Neutrophil (primary cell): Measurements from ENCODE around the gene PIP4K2B.

Source experiments
- H3K27ac ChIP-seq: fragments of 200-600 bp; sonication (generic); 2 replicates; pipeline ENCODE4 v1.5.1; 2016; ENCODE audit warnings: mild to moderate bottlenecking, moderate library complexity
- H3K27me3 ChIP-seq: fragments of 200-600 bp; sonication (generic); 2 replicates; pipeline ENCODE4 v1.6.0; 2016; ENCODE audit warnings: mild to moderate bottlenecking
- H3K36me3 ChIP-seq: fragments of 200-600 bp; sonication (generic); 2 replicates; pipeline ENCODE4 v1.5.1; 2017
- H3K4me1 ChIP-seq, 2 experiments: fragments of 200-600 bp in 1 of 2; sonication (generic) in 1 of 2; 1 replicate in 1 of 2; 2 replicates in 1 of 2; pipeline versions ENCODE4 v1.5.1 to v1.6.1; 2013 to 2016; ENCODE audit warnings: low read depth in 1 of 2, low read length in 1 of 2, mild to moderate bottlenecking in 1 of 2, moderate library complexity in 1 of 2; ENCODE audit not compliant: control insufficient read depth in 1 of 2, insufficient read depth in 1 of 2
- H3K4me3 ChIP-seq, 2 experiments: fragments of 200-600 bp in 1 of 2; sonication (generic) in 1 of 2; 1 replicate in 1 of 2; 2 replicates in 1 of 2; pipeline ENCODE4 v1.5.1; 2013 to 2016; ENCODE audit warnings: low read depth in 1 of 2, low read length in 1 of 2, mild to moderate bottlenecking in 1 of 2, moderate library complexity in 1 of 2
- H3K9me3 ChIP-seq: fragments of 200-600 bp; sonication (generic); 2 replicates; pipeline ENCODE4 v1.5.1; 2016
- TF ChIP-seq, protein P1 (sequence below): fragments of 200-600 bp; sonication (generic); IDR thresholded peaks from 2 replicates; pipeline ENCODE4 v1.5.1; 2016; ENCODE audit warnings: antibody characterized with exemption

The PIP4K2B gene

DNA sequence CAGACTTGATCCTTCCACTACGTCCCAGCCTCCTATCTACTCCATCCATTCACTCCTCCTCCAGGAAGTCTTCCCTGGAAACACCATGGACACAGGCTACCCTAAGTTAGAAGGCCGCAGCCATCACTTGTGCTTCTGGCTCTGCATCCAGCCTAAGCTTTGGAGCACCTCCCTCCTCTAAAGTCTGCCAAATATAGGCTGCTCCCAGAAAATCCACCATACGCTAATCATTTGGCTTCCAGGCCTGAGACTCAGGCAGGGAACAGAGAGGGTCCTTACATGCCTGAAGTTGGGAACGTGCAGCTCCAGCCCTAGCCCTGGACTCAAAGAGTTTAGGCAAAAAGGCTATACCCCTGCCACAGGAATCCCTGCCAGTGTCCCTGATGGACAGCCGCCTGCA lies 57.9 kb downstream of the PIP4K2B start:
- no peak overlapping the region for H3K4me3 ChIP-seq
- H3K36me3 ChIP-seq, result no peaks in the 10 kb centered on the region
- H3K27me3 ChIP-seq, result peaks cover 87% of the 10 kb centered on the region
- no peaks in the 10 kb centered on the region for H3K4me1 ChIP-seq
- no peaks in the 10 kb centered on the region for H3K9me3 ChIP-seq
- H3K27ac ChIP-seq, result no peak overlapping the region
- TF ChIP-seq, protein P1, sequence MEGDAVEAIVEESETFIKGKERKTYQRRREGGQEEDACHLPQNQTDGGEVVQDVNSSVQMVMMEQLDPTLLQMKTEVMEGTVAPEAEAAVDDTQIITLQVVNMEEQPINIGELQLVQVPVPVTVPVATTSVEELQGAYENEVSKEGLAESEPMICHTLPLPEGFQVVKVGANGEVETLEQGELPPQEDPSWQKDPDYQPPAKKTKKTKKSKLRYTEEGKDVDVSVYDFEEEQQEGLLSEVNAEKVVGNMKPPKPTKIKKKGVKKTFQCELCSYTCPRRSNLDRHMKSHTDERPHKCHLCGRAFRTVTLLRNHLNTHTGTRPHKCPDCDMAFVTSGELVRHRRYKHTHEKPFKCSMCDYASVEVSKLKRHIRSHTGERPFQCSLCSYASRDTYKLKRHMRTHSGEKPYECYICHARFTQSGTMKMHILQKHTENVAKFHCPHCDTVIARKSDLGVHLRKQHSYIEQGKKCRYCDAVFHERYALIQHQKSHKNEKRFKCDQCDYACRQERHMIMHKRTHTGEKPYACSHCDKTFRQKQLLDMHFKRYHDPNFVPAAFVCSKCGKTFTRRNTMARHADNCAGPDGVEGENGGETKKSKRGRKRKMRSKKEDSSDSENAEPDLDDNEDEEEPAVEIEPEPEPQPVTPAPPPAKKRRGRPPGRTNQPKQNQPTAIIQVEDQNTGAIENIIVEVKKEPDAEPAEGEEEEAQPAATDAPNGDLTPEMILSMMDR, result no peak

DNA sequence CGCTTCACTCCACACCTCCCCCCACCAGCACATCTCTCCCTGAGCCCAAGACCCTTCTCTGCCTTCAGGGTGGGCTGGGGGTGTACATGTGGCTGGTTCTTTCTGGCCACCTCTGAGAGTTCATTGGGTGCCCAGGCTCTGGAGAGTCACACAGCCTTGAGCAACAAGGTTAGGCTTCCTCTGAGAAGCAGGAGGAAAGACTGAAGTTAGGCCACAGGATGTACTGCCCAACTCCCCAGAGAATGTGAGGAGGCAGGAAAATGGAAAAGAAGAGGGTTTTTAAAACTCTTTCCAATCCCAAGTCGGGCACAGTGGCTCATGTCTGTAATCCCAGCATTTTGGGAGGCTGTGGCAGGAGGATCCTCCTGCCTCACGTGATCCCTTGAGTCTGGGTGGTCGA lies 58.5 kb downstream of the PIP4K2B start:
- no peaks in the 10 kb centered on the region for H3K4me1 ChIP-seq
- TF ChIP-seq, protein P1, result no peak

DNA sequence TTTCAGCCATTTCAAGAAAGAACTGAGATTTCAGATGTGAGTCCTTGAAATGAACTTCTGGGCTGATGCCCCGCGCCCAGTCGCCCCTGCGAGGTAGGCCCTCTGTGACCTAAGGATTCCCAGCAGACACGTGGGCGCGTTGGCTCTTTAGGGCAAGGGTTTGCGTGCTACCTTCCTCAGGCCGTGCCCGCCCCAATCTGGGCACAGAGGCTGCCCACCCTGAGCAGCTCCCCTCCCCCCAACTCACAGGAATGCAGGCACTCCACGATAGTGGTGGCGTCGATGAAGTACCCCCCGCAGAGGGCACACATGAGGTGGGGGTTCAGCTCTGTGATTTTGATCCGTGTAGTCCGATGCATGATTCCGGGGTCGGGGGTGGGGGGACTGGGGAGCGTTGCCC lies 59.3 kb downstream of the PIP4K2B start:
- Histone ChIP-seq H3K27me3 (peaks cover 85% of the 10 kb centered on the region), H3K4me1 (no peaks in the 10 kb centered on the region), H3K4me3 (no peak overlapping the region), H3K27ac (no peak overlapping the region), H3K9me3 (no peaks in the 10 kb centered on the region), H3K36me3 (no peaks in the 10 kb centered on the region)
- TF ChIP-seq, protein P1, result no peak

More for the DNA sequence above, 58.5 kb downstream of the PIP4K2B start:
- Histone ChIP-seq H3K9me3 (no peaks in the 10 kb centered on the region), H3K4me3 (no peak overlapping the region), H3K27ac (no peak overlapping the region), H3K36me3 (no peaks in the 10 kb centered on the region), H3K27me3 (peaks cover 87% of the 10 kb centered on the region)

DNA sequence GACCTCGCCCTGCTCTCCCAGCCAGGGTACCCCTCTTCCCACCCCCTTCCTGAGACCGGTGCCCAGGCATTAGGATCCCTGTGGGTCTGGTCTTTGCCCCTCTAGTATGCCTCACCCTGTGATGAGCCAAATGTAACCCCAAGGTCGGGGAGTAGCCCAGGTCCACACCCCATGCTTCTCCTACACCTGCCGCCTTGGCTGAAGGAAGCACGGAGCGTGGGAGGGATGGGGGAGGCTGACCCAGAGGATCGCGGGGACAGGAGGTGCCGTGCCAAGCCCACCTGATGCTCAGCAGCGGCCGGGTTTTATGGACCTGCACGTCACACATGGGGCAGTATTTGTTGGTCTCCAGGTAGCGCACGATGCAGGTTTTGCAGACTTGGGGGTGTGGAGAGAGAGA lies 60.1 kb downstream of the PIP4K2B start:
- Histone ChIP-seq H3K9me3 (no peaks in the 10 kb centered on the region), H3K4me3 (no peak overlapping the region), H3K36me3 (no peaks in the 10 kb centered on the region), H3K27me3 (peaks cover 78% of the 10 kb centered on the region), H3K27ac (no peak overlapping the region), H3K4me1 (no peaks in the 10 kb centered on the region)
- TF ChIP-seq, protein P1, result no peak

DNA sequence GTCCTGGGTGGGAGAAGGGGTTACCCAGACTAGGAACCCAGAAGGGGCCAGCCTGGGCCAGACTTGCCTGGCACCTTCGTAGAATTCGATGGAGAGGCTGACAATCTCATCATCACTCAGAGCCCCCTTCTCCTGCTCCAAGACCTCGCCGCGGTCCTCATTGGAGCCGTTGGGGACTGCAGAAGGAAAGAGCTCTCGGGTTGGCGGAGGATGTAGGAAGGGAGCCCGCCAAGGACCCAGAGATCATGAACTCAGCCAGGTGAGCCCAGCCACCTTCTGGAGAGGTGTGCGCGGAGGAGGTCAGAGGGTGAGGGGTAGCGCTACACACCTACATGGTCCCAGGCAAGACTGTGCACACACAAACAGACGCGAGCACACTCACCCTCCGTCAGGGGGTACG lies 60.7 kb downstream of the PIP4K2B start:
- Histone ChIP-seq H3K4me1 (no peaks in the 10 kb centered on the region), H3K27ac (no peak overlapping the region), H3K9me3 (no peaks in the 10 kb centered on the region), H3K4me3 (no peak overlapping the region), H3K27me3 (peaks cover 71% of the 10 kb centered on the region), H3K36me3 (no peaks in the 10 kb centered on the region)
- TF ChIP-seq, protein P1, result no peak
